GM21786 (cell line): ENCODE results near the gene SHQ1.
"Not testable (repeated sequence)": the region's sequence is repeated elsewhere in the genome, so short reads cannot be mapped to it uniquely, and the experiment has no call there.

ENCODE experiments used
- ATAC-seq: cut with Tn5 transposase; IDR thresholded peaks from one replicate; pipeline ENCODE4 v1.9.1; 2021; ENCODE audit not compliant: unreplicated experiment

SHQ1 gene

DNA sequence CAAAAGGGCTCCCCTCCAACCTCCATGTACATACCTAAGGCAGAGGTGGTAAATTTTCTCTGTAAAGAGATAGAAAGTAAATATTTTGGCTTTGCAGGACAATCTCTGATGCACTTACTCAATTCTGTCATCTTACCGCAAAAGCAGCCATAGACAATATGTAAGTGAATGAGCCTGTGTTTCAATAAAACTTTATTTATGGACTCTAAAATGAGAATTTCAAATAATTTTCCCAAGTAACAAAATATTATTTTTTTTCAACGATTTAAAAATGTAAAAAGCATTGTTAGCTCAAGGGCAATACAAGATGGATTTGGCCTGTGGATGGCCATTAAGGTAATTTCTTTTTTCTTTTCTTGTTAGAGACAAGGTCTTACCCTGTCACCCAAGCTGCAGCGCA is 44.7 kb downstream of the SHQ1 start:
- no peak for ATAC-seq

DNA sequence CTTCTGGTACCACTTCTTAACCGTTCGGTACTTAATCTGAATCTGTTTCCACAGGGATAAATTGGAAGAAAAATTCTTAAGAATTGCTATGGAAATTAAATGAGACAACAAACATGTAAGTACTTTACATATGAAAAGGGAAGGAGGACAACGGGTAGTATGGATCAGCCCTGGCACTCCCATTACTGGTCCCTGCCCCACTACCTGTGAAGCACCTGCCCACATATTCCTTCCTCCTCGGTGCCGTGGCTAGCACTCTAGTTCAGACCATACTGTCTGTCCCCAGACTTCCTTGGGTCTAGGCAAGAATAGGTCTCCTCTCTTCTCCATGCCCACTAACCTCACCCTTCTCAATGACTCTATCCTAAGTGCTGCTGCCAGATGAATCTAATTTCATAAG is 46.2 kb downstream of the SHQ1 start:
- ATAC-seq: no peak

DNA sequence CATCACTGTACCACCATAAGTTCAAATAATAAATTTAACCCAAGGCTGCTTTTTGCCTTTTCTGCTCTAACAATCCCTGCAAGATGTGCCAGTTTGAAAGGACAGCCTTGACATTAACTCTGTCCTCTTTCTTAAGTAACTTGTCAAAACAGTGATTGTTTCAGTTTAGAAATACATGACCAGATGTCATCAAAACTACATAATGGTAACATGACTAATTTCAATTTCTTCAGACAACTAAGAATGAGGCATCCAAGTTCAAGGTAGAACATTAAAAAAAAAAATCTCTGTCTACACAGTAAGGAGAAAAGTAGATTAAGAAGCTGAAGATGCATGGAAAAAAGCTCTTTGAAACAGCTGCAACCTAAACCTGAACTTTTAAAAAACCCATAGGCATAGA is 47.4 kb downstream of the SHQ1 start:
- ATAC-seq: no peak

DNA sequence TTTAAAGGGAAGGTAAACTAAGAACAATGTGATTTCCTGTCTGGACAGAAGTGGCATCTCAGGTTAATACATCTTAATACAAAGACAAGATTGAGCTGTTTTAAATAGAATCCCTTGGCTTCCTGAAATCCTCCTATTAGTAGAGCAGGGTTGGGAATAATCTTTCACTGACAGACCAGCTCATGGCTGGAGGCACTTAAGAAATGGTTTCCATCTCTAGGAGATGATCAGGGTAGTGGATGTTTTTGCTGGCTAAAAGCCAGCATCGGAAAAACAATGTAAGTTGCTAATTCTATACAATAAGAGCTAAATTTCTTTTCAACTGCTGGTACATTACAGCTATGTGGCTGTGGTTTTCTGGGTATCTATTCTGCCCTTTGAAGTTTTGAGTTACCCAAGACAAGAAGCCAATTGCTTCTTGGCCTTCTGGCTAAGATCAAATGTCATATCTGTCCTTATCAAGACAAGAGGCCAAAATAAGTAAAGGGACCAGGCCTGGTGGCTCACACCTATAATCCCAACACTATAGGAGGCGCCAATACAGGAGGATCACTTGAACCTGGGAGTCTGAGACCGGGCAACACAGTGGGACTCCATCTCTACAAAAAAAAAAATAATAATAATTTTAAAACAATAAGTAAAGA is 49.6 kb downstream of the SHQ1 start:
- ATAC-seq: no peak

GRCh38 chr3:72797773-72798543 is 50.3 kb downstream of the SHQ1 start:
- ATAC-seq: no peak

- ATAC-seq: no peak
Observed at GRCh38 chr3:72794079-72794478, 54.2 kb downstream of the SHQ1 start.

DNA sequence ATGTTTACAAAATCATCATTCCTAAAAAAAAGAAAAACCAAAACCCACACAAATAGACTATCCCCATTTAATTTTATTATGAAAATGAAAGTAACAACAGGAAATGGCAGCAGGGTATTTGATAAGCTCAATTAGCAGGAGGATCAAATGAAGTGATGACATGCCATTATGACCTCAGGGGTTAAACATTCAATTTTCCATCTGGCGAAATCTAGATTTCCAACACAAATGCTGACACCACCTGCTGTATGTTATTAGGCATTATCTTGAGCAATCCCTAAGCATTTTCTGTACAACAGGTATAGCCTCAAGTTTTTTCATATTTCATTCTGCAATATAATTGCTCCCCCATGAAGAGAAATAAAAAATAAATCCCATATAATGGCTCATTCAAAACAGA is 57.1 kb downstream of the SHQ1 start:
- ATAC-seq: no peak

- no peak for ATAC-seq
Observed at GRCh38 chr3:72789786-72790185, 58.5 kb downstream of the SHQ1 start.

DNA sequence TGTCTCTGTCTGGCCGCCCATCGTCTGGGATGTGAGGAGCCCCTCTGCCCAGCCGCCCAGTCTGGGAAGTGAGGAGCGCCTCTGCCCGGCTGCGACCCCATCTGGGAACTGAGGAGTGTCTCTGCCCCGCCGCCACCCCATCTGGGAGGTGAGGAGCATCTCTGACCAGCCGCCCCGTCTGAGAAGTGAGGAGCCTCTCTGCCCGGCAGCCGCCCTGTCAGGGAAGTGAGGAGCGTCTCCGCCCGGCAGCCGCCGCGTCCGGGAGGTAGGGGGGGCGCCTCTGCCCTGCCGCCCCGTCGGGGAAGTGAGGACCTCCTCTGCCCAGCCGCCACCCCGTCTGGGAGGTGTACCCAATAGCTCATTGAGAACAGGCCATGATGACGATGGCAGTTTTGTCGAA is 60.0 kb downstream of the SHQ1 start:
- ATAC-seq: not testable (repeated sequence)

GRCh38 chr3:72786668-72787067 is 61.6 kb downstream of the SHQ1 start:
- ATAC-seq: no peak

GRCh38 chr3:72784226-72784625 is 64.0 kb downstream of the SHQ1 start:
- ATAC-seq: no peak

DNA sequence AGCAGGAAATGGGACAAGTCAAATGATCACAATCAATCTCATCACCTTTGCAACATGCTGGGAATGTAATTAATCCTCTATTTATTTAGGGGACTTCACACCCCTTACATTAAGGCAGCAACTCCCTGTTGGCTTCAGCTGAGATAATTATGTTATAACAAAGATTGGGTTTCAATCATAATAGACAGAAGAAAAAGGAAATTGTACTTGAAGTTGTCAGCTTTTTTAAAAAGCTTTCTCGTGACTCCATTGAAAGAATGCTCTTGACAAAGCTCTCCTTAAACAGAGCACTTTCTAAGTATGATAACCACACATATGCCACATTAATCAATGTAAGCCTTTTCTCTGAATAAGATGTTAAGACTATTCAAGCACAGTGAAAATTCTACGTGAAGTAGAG is 65.7 kb downstream of the SHQ1 start:
- no peak for ATAC-seq

- ATAC-seq: no peak
Observed at GRCh38 chr3:72769758-72770540, 78.3 kb downstream of the SHQ1 start.

DNA sequence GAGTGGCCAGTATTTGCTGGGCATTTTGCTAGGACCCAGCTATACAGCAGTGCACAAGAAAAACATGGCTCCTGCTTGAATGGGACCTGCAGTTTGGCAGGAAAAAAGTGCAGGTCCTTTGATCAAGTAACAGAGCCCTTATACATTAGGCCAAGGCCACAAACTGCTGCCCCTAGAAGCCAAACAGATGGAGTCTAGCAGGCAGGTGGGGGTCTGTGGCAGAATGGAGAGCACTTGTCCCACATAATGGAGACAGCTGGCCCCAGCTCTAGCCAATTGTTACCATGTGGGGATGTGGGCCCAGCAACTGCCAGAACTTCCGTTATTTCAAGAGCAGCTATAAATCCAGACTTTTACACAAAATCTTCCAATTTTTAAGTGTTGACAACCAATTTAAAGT is 79.3 kb downstream of the SHQ1 start:
- ATAC-seq: no peak

DNA sequence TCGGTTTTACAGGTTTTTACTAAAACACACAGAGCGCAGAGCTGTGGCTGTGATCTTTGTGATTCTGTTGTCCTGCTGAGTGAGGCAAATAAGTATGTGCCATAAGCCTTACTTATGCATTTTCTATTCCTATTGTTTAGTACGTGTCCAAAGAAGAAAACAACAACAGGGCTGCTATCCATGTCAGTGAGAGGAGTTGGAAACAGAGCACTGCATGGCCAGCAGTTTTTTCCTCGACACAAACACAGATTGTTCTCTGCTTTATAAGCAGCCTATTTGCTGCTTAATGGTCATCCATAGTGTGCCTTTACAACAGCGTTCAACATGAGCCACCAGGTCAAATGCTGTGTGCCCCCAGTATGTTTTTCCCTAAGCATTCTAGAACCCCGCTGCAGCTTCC is 79.8 kb downstream of the SHQ1 start:
- no peak for ATAC-seq

GRCh38 chr3:72768006-72768441 is 80.2 kb downstream of the SHQ1 start:
- ATAC-seq: no peak

GRCh38 chr3:72766866-72767265 is 81.4 kb downstream of the SHQ1 start:
- no peak for ATAC-seq

DNA sequence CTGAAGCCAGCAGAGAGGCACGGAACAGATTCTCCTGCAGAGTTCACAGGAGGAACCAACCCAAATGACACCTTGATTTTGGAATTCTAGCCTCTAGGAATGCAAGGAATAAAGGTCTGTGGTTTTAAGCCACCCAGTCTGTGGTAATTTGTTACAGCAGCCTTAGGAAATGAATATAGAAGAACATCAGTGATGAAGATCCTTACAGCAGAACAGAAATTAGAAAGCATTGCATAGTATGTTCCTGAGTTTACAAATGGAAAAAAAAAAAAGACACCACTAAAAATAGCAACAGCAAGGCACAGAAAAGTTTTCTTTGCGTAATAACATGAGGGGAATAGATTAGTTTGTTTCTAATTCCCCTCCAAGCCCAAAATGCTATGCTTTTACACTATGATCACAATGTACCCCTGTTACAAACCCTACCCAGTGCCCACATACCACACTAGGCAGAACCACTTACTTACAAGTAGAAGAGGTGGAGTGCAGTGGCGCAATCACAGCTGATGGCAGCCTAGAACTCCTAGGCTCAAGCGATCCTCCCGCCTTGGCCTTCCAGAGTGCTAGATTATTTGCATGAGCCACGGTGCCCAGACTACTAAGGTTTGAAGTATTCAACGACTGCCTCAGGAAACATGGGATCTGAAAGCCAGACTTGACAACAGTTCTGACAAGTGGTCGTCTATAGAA is 84.3 kb downstream of the SHQ1 start:
- ATAC-seq: no peak

- no peak for ATAC-seq
Observed at GRCh38 chr3:72761410-72761809, 86.8 kb downstream of the SHQ1 start.

DNA sequence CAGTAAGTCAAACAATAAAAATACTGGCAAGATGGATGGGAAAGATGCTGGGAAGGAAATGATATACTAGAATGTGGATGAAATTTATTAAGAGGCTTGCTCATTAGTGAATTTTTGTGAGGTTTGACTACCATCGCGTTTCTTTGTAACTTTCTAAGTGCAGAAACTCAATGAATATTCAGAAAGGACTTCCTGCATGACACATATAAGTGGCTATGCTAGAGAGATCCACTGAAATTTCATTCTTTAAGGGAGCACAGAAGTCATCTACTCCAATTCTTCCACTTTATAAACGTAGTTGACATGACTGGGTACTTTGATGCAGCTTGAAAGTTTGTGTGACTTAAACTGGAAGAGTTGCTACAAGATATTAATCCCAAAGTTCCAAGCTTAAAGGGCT is 88.0 kb downstream of the SHQ1 start:
- no peak for ATAC-seq

DNA sequence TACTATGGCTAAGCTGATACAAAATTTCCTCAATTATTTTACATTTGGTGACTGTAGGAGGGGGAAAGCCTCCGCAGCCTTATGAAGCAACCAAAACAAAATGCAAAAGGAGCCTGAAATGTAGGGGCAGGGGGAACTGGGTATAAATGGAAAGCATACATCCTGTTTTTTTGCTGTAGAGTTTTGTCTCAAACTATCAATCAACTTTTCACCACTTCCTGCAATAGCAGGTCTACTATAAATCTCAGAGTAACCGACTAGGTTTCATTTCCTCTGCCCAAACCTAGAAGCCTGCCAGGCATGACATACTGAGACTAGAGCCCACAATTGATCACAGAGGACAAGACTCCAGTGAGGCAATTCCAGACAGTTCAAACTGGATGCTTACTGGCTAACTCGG is 91.3 kb downstream of the SHQ1 start:
- ATAC-seq: peak; percentile 100
